ENCODE measurements around the gene COA1. TPM values are rescaled to one million over a fixed set of nuclear protein-coding genes. Genes with fewer than 3 reads are reported as not detected.

Gene COA1
- total RNA-seq, 4 donors from 2014 or later: 25.9 to 36.0 (median 31.1) TPM

DNA sequence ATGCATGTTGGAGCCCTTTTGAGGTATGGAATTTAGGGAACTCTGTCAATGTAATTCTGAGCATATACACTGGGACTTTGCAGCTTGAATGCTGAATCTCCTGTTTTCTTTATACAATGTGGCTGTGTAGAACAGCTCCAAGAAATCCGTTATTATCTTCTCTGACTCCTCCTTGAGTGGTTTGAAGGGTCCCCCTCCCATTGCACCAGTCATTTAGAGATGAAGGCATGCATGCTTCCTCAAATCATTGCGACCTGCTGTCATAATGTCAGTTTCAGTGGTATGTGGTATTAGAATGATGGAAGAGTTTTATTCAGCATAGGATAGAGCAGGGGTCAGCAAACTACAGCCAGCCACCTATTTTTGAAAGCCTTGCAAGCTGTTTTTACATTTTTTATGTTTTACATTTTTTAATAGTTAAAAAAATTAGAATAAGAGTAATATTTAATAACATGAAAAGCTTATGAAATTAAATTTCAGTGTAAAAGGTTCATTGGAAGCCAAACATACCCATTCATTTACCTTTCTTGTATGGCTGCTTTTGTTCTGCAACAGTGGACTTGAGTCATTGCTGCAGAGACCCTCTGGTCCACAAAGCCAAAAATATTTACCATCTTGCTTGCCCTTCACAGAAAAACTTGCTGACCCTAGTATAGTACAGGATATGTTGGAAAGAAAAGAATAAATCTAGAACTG lies 138.3 kb downstream of the COA1 start:
- TF ChIP-seq, protein P1, sequence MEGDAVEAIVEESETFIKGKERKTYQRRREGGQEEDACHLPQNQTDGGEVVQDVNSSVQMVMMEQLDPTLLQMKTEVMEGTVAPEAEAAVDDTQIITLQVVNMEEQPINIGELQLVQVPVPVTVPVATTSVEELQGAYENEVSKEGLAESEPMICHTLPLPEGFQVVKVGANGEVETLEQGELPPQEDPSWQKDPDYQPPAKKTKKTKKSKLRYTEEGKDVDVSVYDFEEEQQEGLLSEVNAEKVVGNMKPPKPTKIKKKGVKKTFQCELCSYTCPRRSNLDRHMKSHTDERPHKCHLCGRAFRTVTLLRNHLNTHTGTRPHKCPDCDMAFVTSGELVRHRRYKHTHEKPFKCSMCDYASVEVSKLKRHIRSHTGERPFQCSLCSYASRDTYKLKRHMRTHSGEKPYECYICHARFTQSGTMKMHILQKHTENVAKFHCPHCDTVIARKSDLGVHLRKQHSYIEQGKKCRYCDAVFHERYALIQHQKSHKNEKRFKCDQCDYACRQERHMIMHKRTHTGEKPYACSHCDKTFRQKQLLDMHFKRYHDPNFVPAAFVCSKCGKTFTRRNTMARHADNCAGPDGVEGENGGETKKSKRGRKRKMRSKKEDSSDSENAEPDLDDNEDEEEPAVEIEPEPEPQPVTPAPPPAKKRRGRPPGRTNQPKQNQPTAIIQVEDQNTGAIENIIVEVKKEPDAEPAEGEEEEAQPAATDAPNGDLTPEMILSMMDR (IDR thresholded peaks at IDR 0.05): no peak
- no peak for DNase-seq (ENCODE audit: low spot score in 2 of 2)
- H3K4me3 ChIP-seq (ENCODE audit: low read depth, poor library complexity, severe bottlenecking): no peak overlapping the region
- intact Hi-C loops (cut with DNase I; ENCODE audit: low total_unique reads): no loop called here
- WGBS, 2 donors: 70 to 83% methylated on average over 2 of the region's 2 CpGs

DNA sequence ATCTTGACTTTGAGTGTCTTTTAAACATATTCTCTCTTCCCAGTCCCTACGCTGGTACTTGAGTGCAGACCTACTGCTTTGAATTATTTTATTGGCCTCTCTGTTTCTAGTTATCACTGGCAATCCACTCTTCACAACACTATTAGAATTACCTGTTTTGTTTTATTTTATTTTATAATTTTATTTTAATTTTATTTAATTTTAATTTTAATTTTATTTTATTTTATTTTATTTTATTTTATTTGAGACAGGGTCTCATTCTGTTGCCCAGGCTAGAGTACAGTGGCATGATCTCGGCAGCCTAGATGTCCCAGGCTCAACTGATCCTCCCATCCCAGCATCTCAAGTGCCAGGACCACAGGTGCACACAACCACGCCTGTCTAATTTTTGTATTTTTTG lies 139.6 kb downstream of the COA1 start:
- intact Hi-C loops (cut with DNase I; ENCODE audit: low total_unique reads): loop anchor here (10.0 kb wide), 1 partner anchor 245 kb away; no protein-coding TSS in a partner anchor

More for the DNA sequence above, 139.6 kb downstream of the COA1 start:
- TF ChIP-seq, protein P1 (IDR thresholded peaks at IDR 0.05): no peak
- no peak for TF ChIP-seq POLR2A (IDR thresholded peaks at IDR 0.05)
- 93 to 95% methylated on average over 3 of the region's 3 CpGs for whole genome bisulfite sequencing, 2 donors
- no peak for DNase-seq (ENCODE audit: low spot score in 2 of 2)
- no peak overlapping the region for H3K4me3 ChIP-seq (ENCODE audit: low read depth, poor library complexity, severe bottlenecking)

Other genes starting within 250 kb of the COA1 start
- 10 to 100 TPM in 3 of 4 donors, 1 to 10 TPM in 1; 6.5 to 17.1 (median 13.3) TPM for gene STK17A, start 146.4 kb downstream of the COA1 start, total RNA-seq
- gene BLVRA, start 29.2 kb upstream of the COA1 start, total RNA-seq: 10 to 100 TPM; 25.4 to 38.9 (median 32.1) TPM
- 100 to 1,000 TPM in 1 of 4 donors, 10 to 100 TPM in 3; 64.9 to 135 (median 92.5) TPM for gene MRPS24, start 140.0 kb upstream of the COA1 start, total RNA-seq
- gene URGCP, start 177.1 kb upstream of the COA1 start, total RNA-seq: 10 to 100 TPM; 26.3 to 42.0 (median 34.5) TPM
- gene UBE2D4, start 196.9 kb upstream of the COA1 start, total RNA-seq: 10 to 100 TPM; 13.0 to 23.9 (median 20.8) TPM

All from lower leg skin (tissue), 4 donors.